ENCODE data around the gene NDUFS8.

The NDUFS8 gene

DNA sequence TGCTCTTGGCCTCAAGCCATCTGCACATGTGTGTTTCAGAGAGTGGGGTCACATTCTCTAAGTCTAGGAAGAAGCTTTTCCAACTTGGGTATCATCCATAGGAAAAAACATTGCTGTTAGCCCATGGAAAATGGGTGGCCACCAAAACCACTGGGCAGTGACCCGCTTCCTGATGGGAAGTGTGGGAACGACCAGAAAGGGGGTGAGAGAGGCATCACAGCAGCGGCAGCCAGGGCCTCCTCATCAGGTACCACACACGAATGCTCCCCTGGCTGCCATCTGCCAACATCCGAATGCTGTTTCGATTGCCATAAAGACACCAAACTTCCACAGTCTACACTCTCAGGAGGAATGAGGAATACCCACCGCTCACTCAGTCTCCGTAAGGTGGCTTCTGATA lies 50.4 kb downstream of the NDUFS8 start:
- Mint-ChIP-seq H3K27me3 (no peaks in the 10 kb centered on the region), H3K27ac (ENCODE audit: low read depth) (no peak overlapping the region), H3K9me3 (no peaks in the 10 kb centered on the region), H3K4me3 (no peak overlapping the region), H3K36me3 (ENCODE audit: insufficient read depth) (peaks cover 4% of the 10 kb centered on the region), H3K4me1 (no peaks in the 10 kb centered on the region)
- DNase-seq (ENCODE audit: low spot score in 2 of 2) (no peak), ATAC-seq (replicated peaks; ENCODE audit: extremely low read depth, poor library complexity, severe bottlenecking) (no peak)

- no peak for DNase-seq (ENCODE audit: low spot score in 2 of 2)
- Mint-ChIP-seq H3K4me1 (no peaks in the 10 kb centered on the region), H3K9me3 (no peaks in the 10 kb centered on the region), H3K27ac (ENCODE audit: low read depth) (no peak overlapping the region), H3K36me3 (ENCODE audit: insufficient read depth) (peaks cover 4% of the 10 kb centered on the region), H3K4me3 (no peak overlapping the region), H3K27me3 (no peaks in the 10 kb centered on the region)
- ATAC-seq (replicated peaks; ENCODE audit: extremely low read depth, poor library complexity, severe bottlenecking) = no peak
Measured at GRCh38 chr11:68081691-68082090, 51.2 kb downstream of the NDUFS8 start.

GRCh38 chr11:68082481-68082880 lies 52.0 kb downstream of the NDUFS8 start:
- DNase-seq (ENCODE audit: low spot score in 2 of 2) (no peak), ATAC-seq (replicated peaks; ENCODE audit: extremely low read depth, poor library complexity, severe bottlenecking) (no peak)
- no peaks in the 10 kb centered on the region for H3K4me1 Mint-ChIP-seq
- no peak overlapping the region for H3K4me3 Mint-ChIP-seq
- no peaks in the 10 kb centered on the region for H3K27me3 Mint-ChIP-seq
- H3K36me3 Mint-ChIP-seq (ENCODE audit: insufficient read depth) = peaks cover 6% of the 10 kb centered on the region
- no peak overlapping the region for H3K27ac Mint-ChIP-seq (ENCODE audit: low read depth)
- H3K9me3 Mint-ChIP-seq = no peaks in the 10 kb centered on the region

GRCh38 chr11:68083517-68083916 lies 53.0 kb downstream of the NDUFS8 start:
- Mint-ChIP-seq H3K4me3 (no peak overlapping the region), H3K27me3 (no peaks in the 10 kb centered on the region), H3K4me1 (no peaks in the 10 kb centered on the region), H3K9me3 (no peaks in the 10 kb centered on the region), H3K36me3 (ENCODE audit: insufficient read depth) (peaks cover 3% of the 10 kb centered on the region), H3K27ac (ENCODE audit: low read depth) (no peak overlapping the region)
- DNase-seq (ENCODE audit: low spot score in 2 of 2) = no peak
- no peak for ATAC-seq (replicated peaks; ENCODE audit: extremely low read depth, poor library complexity, severe bottlenecking)
